NCI-H748 (cell line): ENCODE results near the gene ACTRT1.

Experiments used
- DNase-seq: peaks from one replicate; lab custom pipeline; 2025; ENCODE audit not compliant: unreplicated experiment; lab: John Stamatoyannopoulos, UW

ACTRT1 gene

GRCh38 chrX:128052303-128052702, at the start of gene ACTRT1:
TSS of gene ACTRT1 (minus strand) at chrX:128052403. CDS start at chrX:128052206, 197 bp downstream.
- DNase-seq = no peak

- no peak for DNase-seq
Measured at GRCh38 chrX:128078545-128078944, 26.3 kb upstream of the ACTRT1 start.

- no peak for DNase-seq
Measured at GRCh38 chrX:128057421-128057820, 5.2 kb upstream of the ACTRT1 start.

GRCh38 chrX:128051526-128051925, 677 bp downstream of the ACTRT1 start:
- no peak for DNase-seq

- DNase-seq = no peak
Measured at GRCh38 chrX:128035318-128035717, 16.9 kb downstream of the ACTRT1 start.

GRCh38 chrX:128021566-128021965, 30.6 kb downstream of the ACTRT1 start:
- DNase-seq = no peak

- DNase-seq = no peak
Measured at GRCh38 chrX:128020701-128021100, 31.5 kb downstream of the ACTRT1 start.

- DNase-seq = no peak
Measured at GRCh38 chrX:128019218-128019617, 33.0 kb downstream of the ACTRT1 start.

GRCh38 chrX:128012015-128012414, 40.2 kb downstream of the ACTRT1 start:
- DNase-seq = no peak

- no peak for DNase-seq
Measured at GRCh38 chrX:128007882-128008281, 44.3 kb downstream of the ACTRT1 start.
